DND-41 (cell line): ENCODE data around the gene HOXD10.

Source experiments
- ATAC-seq: fragments of 200-7000 bp; cut with Tn5 transposase; 3 replicates; pipeline ENCODE4 v1.9.1; 2021; ENCODE audit warnings: low read depth; ENCODE audit not compliant: insufficient read depth
- DNase-seq: peaks from one replicate; pipeline ENCODE4 v3.0.0-alpha.2; 2020
- H2AFZ ChIP-seq: 2 replicates; pipeline ENCODE4 v1.6.0; 2012; ENCODE audit warnings: low read depth, low read length
- H3K27ac ChIP-seq: 2 replicates; pipeline ENCODE4 v1.5.1; 2012; ENCODE audit warnings: low read length, inconsistent platforms
- H3K27me3 ChIP-seq: fragments of 200-600 bp; sonication (generic); 2 replicates; pipeline ENCODE4 v1.6.0; 2012; ENCODE audit warnings: low read length, mild to moderate bottlenecking, inconsistent platforms; ENCODE audit not compliant: insufficient read depth, poor library complexity
- H3K36me3 ChIP-seq: 2 replicates; pipeline ENCODE4 v1.5.1; 2012; ENCODE audit warnings: low read length, inconsistent platforms; ENCODE audit not compliant: insufficient read depth
- H3K4me1 ChIP-seq: 2 replicates; pipeline ENCODE4 v1.5.1; 2012; ENCODE audit warnings: mild to moderate bottlenecking, low read length; ENCODE audit not compliant: insufficient read depth
- H3K4me2 ChIP-seq: 2 replicates; pipeline ENCODE4 v1.6.0; 2012; ENCODE audit warnings: mild to moderate bottlenecking, moderate library complexity, low read length, inconsistent platforms; ENCODE audit not compliant: insufficient read depth
- H3K4me3 ChIP-seq, 2 experiments: fragments of 200-600 bp in 1 of 2; shearing (Covaris generic) in 1 of 2; 2 replicates each; pipeline ENCODE4 v1.5.1; 2012 to 2016; ENCODE audit warnings: inconsistent platforms in 2 of 2, low read length in 2 of 2, mild to moderate bottlenecking in 2 of 2, low read depth in 1 of 2, moderate library complexity in 1 of 2
- H3K79me2 ChIP-seq: 2 replicates; pipeline ENCODE4 v1.6.0; 2012; ENCODE audit warnings: low read length, inconsistent platforms; ENCODE audit not compliant: insufficient read depth
- H3K9ac ChIP-seq: 2 replicates; pipeline ENCODE4 v1.6.0; 2012; ENCODE audit warnings: low read depth, mild to moderate bottlenecking, inconsistent platforms, low read length, moderate library complexity
- H3K9me3 ChIP-seq: 2 replicates; pipeline ENCODE4 v1.5.1; 2012; ENCODE audit warnings: low read length, moderate library complexity, mild to moderate bottlenecking, inconsistent platforms; ENCODE audit not compliant: insufficient read depth, severe bottlenecking
- H4K20me1 ChIP-seq: 2 replicates; pipeline ENCODE4 v1.6.0; 2012; ENCODE audit warnings: low read length; ENCODE audit not compliant: insufficient read depth
- EZH2 ChIP-seq: IDR thresholded peaks from 3 replicates; pipeline ENCODE4 v1.6.1; 2012; ENCODE audit warnings: borderline replicate concordance, low read depth, mild to moderate bottlenecking, moderate library complexity, low read length, inconsistent platforms; ENCODE audit not compliant: severe bottlenecking
- TF ChIP-seq, protein P1 (sequence below): IDR thresholded peaks from 2 replicates; pipeline ENCODE4 v1.5.1; 2012; ENCODE audit warnings: borderline replicate concordance, low read length, moderate library complexity, mild to moderate bottlenecking; ENCODE audit not compliant: poor library complexity, severe bottlenecking; ENCODE audit errors: extremely low read depth

HOXD10 gene

DNA sequence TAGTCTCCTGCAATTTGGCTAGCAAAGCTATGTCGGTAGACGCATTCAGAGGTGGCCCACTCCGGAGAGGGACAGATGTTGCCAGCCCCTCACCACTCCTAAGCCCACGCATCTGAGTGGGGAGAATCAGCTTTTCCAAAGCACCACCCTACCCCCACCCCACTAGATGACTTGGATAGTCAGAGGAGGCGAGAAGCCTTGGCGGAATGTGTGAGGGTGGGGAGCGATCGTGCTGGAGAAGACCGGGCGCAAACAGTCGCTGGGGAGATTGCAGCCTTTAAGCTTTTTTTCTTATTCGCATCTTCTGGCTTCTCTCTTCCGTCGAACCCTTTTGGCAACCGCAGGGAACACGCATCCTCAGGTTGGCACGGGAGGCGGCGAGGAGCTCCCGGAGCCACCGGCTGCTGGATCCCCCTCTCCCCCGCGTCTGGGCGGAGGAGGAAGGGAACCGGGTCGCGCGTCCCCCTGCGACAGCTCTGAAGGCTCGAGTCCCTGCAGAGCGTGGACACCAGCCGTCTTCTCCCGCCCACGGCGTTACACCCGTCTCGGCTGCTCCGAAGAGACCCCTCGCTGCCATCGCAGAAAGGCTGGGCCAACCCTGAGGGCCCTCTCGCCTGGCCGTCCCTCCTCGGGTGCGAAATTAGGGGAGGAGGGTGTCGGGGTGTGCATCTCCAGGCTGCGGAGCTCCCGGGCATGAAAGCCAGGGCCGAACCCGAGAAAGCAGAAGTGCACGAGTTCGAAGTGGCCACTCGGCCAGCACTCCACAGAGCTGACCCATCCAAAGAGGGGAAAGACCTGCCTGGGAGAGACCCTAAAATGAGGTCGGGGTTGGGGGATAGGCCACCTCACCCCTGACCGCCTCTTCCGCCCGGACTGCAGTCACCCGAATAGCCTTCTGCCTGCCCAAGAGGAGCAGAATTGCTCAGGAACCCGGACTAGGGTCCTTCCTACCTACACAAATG is 45.0 kb upstream of the HOXD10 start:
- H3K4me3 ChIP-seq, result no peak overlapping the region
- ATAC-seq, result no peak

GRCh38 chr2:176072292-176072669 is 44.3 kb upstream of the HOXD10 start:
- no peak for TF ChIP-seq EZH2
- TF ChIP-seq, protein P1, sequence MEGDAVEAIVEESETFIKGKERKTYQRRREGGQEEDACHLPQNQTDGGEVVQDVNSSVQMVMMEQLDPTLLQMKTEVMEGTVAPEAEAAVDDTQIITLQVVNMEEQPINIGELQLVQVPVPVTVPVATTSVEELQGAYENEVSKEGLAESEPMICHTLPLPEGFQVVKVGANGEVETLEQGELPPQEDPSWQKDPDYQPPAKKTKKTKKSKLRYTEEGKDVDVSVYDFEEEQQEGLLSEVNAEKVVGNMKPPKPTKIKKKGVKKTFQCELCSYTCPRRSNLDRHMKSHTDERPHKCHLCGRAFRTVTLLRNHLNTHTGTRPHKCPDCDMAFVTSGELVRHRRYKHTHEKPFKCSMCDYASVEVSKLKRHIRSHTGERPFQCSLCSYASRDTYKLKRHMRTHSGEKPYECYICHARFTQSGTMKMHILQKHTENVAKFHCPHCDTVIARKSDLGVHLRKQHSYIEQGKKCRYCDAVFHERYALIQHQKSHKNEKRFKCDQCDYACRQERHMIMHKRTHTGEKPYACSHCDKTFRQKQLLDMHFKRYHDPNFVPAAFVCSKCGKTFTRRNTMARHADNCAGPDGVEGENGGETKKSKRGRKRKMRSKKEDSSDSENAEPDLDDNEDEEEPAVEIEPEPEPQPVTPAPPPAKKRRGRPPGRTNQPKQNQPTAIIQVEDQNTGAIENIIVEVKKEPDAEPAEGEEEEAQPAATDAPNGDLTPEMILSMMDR, result no peak
- H3K4me1 ChIP-seq, result no peaks in the 10 kb centered on the region
- H3K27me3 ChIP-seq, result peaks cover 26% of the 10 kb centered on the region
- H2AFZ ChIP-seq, result no peak overlapping the region
- no peaks in the 10 kb centered on the region for H3K9me3 ChIP-seq
- no peak overlapping the region for H3K4me2 ChIP-seq
- H3K4me3 ChIP-seq, result no peak overlapping the region
- no peaks in the 10 kb centered on the region for H3K36me3 ChIP-seq
- no peak overlapping the region for H3K27ac ChIP-seq
- no peaks in the 10 kb centered on the region for H3K79me2 ChIP-seq
- H4K20me1 ChIP-seq, result no peaks in the 10 kb centered on the region
- ATAC-seq (no peak), DNase-seq (no peak)
- H3K9ac ChIP-seq, result no peak overlapping the region

More for the DNA sequence above, 45.0 kb upstream of the HOXD10 start:
- no peak for DNase-seq
- Histone ChIP-seq H2AFZ (no peak overlapping the region), H3K36me3 (no peaks in the 10 kb centered on the region), H3K9me3 (no peaks in the 10 kb centered on the region), H3K4me2 (no peak overlapping the region), H3K9ac (no peak overlapping the region), H3K27ac (no peak overlapping the region), H3K4me1 (no peaks in the 10 kb centered on the region), H3K27me3 (peaks cover 26% of the 10 kb centered on the region), H3K79me2 (no peaks in the 10 kb centered on the region), H4K20me1 (no peaks in the 10 kb centered on the region)
- TF ChIP-seq, protein P1, result no peak
- no peak for TF ChIP-seq EZH2

- no peaks in the 10 kb centered on the region for H3K4me1 ChIP-seq
- ATAC-seq (no peak), DNase-seq (no peak)
- H3K4me2 ChIP-seq, result no peak overlapping the region
- H3K27me3 ChIP-seq, result peaks cover 26% of the 10 kb centered on the region
- H3K9me3 ChIP-seq, result no peaks in the 10 kb centered on the region
- no peak overlapping the region for H3K27ac ChIP-seq
- H3K4me3 ChIP-seq, result no peak overlapping the region
- no peak overlapping the region for H3K9ac ChIP-seq
- no peaks in the 10 kb centered on the region for H3K36me3 ChIP-seq
- H2AFZ ChIP-seq, result no peak overlapping the region
- TF ChIP-seq, protein P1, result no peak
- no peak for TF ChIP-seq EZH2
- H4K20me1 ChIP-seq, result no peaks in the 10 kb centered on the region
- H3K79me2 ChIP-seq, result no peaks in the 10 kb centered on the region
Measured at GRCh38 chr2:176072951-176073904, 43.4 kb upstream of the HOXD10 start.
